MCF 10A (cell line): ENCODE results near the gene FLOT1. TPM values are rescaled to one million over a fixed set of nuclear protein-coding genes. Genes with fewer than 3 reads are reported as not detected.

Experiments used
- BruUV-seq: library from RNA; stranded (reverse); fragments of 400-500 nt; replicated peaks from 2 replicates; lab custom pipeline; 2021; lab: Mats Ljungman, UMichigan
- CTCF ChIA-PET: fragments of 300-600 bp; sonication (Branson Sonifier 250); formaldehyde crosslinking; extraction: SDS; loops from one replicate; lab custom pipeline; 2021; ENCODE audit warnings: antibody characterized with exemption, inconsistent platforms; lab: Yijun Ruan, JAX
- POLR2A ChIA-PET: fragments of 300-600, 350-650 bp; sonication (Branson Sonifier 250); formaldehyde crosslinking; extraction: SDS; loops from one replicate; lab custom pipeline; 2020; ENCODE audit warnings: antibody characterized with exemption, inconsistent platforms; lab: Yijun Ruan, JAX
- DNase-seq: peaks from one replicate; pipeline ENCODE4 v3.0.0-alpha.2; 2018; ENCODE audit not compliant: unreplicated experiment
- H3K27ac Mint-ChIP-seq: one replicate; pipeline ENCODE4 v1.8.0; 2022; ENCODE audit warnings: mild to moderate bottlenecking, low read depth, mixed read lengths; ENCODE audit not compliant: unreplicated experiment
- H3K27me3 Mint-ChIP-seq: one replicate; pipeline ENCODE4 v1.8.0; 2022; ENCODE audit warnings: mixed read lengths; ENCODE audit not compliant: insufficient read depth, unreplicated experiment
- H3K36me3 Mint-ChIP-seq: one replicate; pipeline ENCODE4 v1.8.0; 2022; ENCODE audit warnings: mild to moderate bottlenecking, moderate library complexity, mixed read lengths; ENCODE audit not compliant: insufficient read depth, unreplicated experiment
- H3K4me1 Mint-ChIP-seq: one replicate; pipeline ENCODE4 v1.8.0; 2022; ENCODE audit warnings: mixed read lengths; ENCODE audit not compliant: insufficient read depth, unreplicated experiment
- H3K4me3 Mint-ChIP-seq: one replicate; pipeline ENCODE4 v1.8.0; 2022; ENCODE audit warnings: mild to moderate bottlenecking, moderate library complexity, mixed read lengths; ENCODE audit not compliant: unreplicated experiment
- H3K9me3 Mint-ChIP-seq: one replicate; pipeline ENCODE4 v1.8.0; 2022; ENCODE audit warnings: mixed read lengths; ENCODE audit not compliant: unreplicated experiment
- intact Hi-C: fragments of 100-400 bp; cut with micrococcal nuclease; formaldehyde crosslinking; loops from 2 replicates; pipeline ENCODE4 v1.14.1; 2022
- total RNA-seq: library from RNA; stranded (reverse); gene quantifications from 2 replicates; pipeline ENCODE4 v1.2.3, GENCODE V29; 2022
- TF ChIP-seq, protein P1 (sequence below): fragments of 200-600 bp; IDR thresholded peaks from one replicate; pipeline ENCODE4 v1.8.0; 2022; ENCODE audit warnings: antibody characterized with exemption, mild to moderate bottlenecking; ENCODE audit not compliant: unreplicated experiment

FLOT1 gene
- total RNA-seq, 1 experiment from 2014 or later, result 61.8 TPM

DNA sequence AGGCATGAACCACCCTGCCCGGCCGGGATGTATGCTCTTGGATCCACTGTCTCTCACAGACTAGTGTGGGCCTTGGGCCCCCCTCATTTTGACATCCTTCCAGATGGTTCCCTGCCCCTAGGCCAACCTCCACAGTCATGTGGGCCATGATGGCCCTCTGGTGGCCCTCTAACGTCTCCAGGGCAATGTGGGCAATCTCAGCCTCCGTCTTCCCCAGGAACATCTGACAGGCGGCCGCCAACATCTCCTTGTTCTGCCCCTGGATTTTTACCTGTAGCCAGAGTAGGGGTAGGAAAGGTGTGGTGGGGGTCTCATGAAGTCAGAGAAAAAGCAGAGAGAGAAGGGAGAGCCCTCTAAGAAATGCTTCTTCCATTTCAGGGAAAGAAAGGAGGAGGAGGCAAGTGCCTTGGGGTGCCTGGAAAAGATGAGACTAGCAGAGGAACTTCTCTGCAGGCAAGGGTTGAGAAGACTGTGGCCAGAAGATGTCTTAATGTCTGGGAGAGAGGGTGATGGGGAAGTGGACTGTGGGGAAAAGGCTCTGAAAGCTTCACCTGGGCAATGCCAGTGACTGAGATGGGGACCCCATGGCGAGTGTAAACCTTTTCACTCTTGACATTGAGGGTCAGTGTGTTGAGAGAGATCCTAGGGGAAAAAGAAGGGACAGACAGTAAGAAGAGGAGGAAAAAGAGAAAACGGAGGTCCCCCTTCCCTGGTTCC, 1.3 kb downstream of the FLOT1 start:
- Mint-ChIP-seq H3K27ac (peak overlapping the region; percentile 82), H3K4me3 (peak overlapping the region; percentile 91), H3K36me3 (peaks cover 76% of the 10 kb centered on the region), H3K9me3 (no peaks in the 10 kb centered on the region), H3K27me3 (no peaks in the 10 kb centered on the region), H3K4me1 (peaks cover 35% of the 10 kb centered on the region)
- ChIA-PET POLR2A (interaction anchor here (0.7 to 9.2 kb wide), 12 partner anchors 10 to 155 kb away, joined by 3 to 159 read pairs (median 6); partner anchors contain the start of gene DDR1), CTCF (interaction anchor here (0.6 to 3.6 kb wide), 5 partner anchors 11 to 79 kb away, joined by 3 to 35 read pairs (median 5); no protein-coding TSS in a partner anchor)
- no peak for DNase-seq
- intact Hi-C loops, result loop anchor here (5.0 kb wide), 2 partner anchors 331 to 346 kb away; no protein-coding TSS in a partner anchor
- TF ChIP-seq, protein P1, sequence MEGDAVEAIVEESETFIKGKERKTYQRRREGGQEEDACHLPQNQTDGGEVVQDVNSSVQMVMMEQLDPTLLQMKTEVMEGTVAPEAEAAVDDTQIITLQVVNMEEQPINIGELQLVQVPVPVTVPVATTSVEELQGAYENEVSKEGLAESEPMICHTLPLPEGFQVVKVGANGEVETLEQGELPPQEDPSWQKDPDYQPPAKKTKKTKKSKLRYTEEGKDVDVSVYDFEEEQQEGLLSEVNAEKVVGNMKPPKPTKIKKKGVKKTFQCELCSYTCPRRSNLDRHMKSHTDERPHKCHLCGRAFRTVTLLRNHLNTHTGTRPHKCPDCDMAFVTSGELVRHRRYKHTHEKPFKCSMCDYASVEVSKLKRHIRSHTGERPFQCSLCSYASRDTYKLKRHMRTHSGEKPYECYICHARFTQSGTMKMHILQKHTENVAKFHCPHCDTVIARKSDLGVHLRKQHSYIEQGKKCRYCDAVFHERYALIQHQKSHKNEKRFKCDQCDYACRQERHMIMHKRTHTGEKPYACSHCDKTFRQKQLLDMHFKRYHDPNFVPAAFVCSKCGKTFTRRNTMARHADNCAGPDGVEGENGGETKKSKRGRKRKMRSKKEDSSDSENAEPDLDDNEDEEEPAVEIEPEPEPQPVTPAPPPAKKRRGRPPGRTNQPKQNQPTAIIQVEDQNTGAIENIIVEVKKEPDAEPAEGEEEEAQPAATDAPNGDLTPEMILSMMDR, result no peak
- BruUV-seq, result no TSS peak

DNA sequence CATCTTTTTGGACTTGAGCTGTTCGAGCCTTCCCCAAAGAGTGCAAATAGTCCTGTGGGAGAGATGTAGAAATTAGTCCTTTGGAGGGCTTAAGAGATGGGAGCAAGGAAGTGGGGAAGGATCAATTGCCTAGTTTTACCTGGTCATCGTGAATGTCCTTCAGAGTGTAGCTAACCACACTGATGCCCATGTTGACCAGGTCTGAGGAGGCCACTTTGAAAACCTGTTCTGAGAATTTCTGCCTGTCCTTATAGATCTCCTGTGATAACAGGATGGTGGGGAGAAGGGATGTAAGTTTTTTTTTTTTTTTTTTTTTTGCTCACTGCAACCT, 2.0 kb downstream of the FLOT1 start:
- no peak for DNase-seq
- POLR2A ChIA-PET, result interaction anchor here (0.5 to 1.8 kb wide), 6 partner anchors 9 to 775 kb away, joined by 3 to 6 read pairs (median 4); no protein-coding TSS in a partner anchor
- BruUV-seq, result no TSS peak
- no peaks in the 10 kb centered on the region for H3K9me3 Mint-ChIP-seq
- H3K36me3 Mint-ChIP-seq, result peaks cover 82% of the 10 kb centered on the region
- CTCF ChIA-PET, result interaction anchor here (0.6 to 3.6 kb wide), 7 partner anchors 10 to 328 kb away, joined by 3 to 35 read pairs (median 5); no protein-coding TSS in a partner anchor
- TF ChIP-seq, protein P1, result no peak
- H3K27me3 Mint-ChIP-seq, result no peaks in the 10 kb centered on the region
- peaks cover 34% of the 10 kb centered on the region for H3K4me1 Mint-ChIP-seq
- peak overlapping the region; percentile 22 for H3K4me3 Mint-ChIP-seq
- intact Hi-C loops, result loop anchor here (5.0 kb wide), 2 partner anchors 332 to 347 kb away; no protein-coding TSS in a partner anchor
- H3K27ac Mint-ChIP-seq, result no peak overlapping the region

DNA sequence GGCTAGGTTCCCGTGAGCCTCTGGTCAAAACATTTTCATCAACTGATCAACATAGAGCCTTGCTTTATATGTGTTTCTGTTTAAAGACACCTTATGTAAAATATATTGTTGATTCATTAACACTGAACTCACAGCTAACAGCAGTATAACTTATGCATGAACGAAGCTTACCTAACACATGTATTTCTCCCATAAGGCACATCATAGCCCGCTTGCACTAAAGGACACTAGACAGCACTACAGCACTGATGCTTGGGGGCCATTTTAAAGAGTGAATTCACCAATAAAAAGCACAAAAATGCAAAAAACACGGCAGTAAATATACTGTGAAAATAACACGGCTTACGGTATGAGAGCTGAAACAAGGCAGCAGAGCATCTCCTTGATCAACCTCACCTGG, 4.0 kb downstream of the FLOT1 start:
- Mint-ChIP-seq H3K27ac (no peak overlapping the region), H3K4me1 (peaks cover 23% of the 10 kb centered on the region), H3K4me3 (no peak overlapping the region), H3K9me3 (no peaks in the 10 kb centered on the region), H3K36me3 (peaks cover 87% of the 10 kb centered on the region), H3K27me3 (no peaks in the 10 kb centered on the region)
- DNase-seq, result no peak
- TF ChIP-seq, protein P1, result no peak
- BruUV-seq, result no TSS peak
- CTCF ChIA-PET, result interaction anchor here (0.6 to 1.8 kb wide), 5 partner anchors 59 to 341 kb away, joined by 3 to 7 read pairs (median 5); no protein-coding TSS in a partner anchor
- POLR2A ChIA-PET, result interaction anchor here (0.8 to 1.9 kb wide), 4 partner anchors 12 to 147 kb away, joined by 3 to 5 read pairs (median 4); partner anchors contain the start of genes MRPS18B and PPP1R10
- intact Hi-C loops, result no loop called here

DNA sequence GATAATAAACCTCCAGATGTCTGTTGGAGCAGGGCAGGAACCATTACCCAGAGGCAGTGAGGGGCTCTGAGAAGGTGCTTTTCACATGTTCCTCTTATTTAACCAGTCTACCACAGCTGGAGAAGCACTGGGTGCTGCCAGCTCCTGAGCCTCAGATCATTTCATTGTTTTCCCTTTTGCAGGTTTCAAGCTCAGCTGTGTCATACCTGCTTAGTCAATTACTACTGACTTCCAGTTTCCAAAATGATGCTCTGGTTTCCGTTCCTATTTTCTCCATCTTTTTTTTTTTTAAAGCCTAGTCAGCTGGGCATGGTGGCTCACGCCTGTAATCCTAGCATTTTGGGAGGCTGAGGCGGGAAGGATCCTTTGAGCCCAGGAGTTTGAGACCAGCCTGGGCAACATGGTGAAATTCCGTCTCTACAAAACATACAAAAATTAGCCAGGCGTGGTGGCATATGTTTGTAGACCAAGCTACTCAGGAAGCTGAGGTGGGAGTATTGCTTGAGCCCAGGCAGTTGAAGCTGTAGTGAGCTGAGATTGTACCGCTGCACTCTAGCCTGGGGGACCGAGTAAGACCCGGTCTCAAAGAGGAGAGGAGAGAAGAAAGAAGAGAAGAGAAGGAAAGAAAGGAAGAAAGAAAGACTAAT, 6.7 kb downstream of the FLOT1 start:
- Mint-ChIP-seq H3K36me3 (peaks cover 82% of the 10 kb centered on the region), H3K27me3 (no peaks in the 10 kb centered on the region), H3K4me3 (no peak overlapping the region), H3K9me3 (no peaks in the 10 kb centered on the region), H3K27ac (no peak overlapping the region), H3K4me1 (peaks cover 15% of the 10 kb centered on the region)
- ChIA-PET CTCF (interaction anchor here (0.6 to 20.7 kb wide), 4 partner anchors 14 to 142 kb away, joined by 3 to 537 read pairs (median 33); partner anchors contain the start of gene DHX16), POLR2A (interaction anchor here (0.6 to 0.9 kb wide), 3 partner anchors 63 to 137 kb away, joined by 3 to 4 read pairs (median 3); partner anchors contain the start of gene DHX16)
- TF ChIP-seq, protein P1, result no peak
- intact Hi-C loops, result no loop called here
- no peak for DNase-seq
- BruUV-seq, result no TSS peak
